ENCODE data around the gene ENOPH1.
"Not testable (repeated sequence)": the region's sequence is repeated elsewhere in the genome, so short reads cannot be mapped to it uniquely, and the experiment has no call there.

Gene ENOPH1

DNA sequence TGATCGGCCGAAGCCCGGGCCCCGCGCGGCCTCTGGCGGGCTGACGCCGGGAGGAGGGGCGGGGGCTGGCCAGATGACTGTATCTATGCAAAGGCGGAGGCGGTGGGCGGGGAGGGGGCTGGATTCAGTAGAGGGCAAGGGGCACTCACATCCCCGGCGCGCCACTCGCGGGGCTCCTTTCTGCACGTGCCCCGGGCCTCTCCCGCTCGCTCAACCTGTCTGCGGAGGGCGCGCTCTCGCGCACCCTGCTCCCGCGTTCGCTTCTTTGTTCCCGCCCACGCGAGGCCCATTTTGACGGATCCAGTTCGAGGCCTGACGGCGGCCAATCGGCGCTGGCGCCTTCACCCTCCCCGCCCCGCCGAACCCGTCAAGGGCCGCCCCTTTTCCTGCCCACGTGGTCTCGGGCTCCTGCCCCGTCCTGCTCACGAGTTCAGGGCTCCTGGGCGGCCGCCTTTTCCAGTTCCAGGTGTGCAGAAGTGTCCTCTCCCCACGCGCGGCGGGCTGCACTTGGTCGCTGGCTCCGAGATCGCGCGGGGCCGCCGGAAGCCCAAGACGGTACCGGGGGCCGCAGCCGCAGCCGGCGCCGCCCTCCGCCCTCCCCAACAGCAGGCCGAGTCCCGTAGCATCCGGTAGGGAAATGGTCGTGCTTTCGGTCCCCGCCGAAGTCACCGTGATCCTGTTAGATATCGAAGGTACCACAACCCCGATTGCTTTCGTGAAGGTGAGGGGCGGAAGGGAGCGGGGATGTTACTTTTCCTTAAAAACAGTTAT lies at the start of gene ENOPH1, which contains the start of gene HNRNPDL:
Gene ENOPH1 (plus strand): TSS at position 398 of the 771 bp plus-strand sequence. CDS start 240 bp downstream, at position 638.
Gene HNRNPDL (minus strand): TSS at position 270 of the 771 bp plus-strand sequence. CDS start 772 bp downstream, outside the sequence.
- peak; percentile 97 for DNase-seq (ENCODE audit: low read depth)

DNA sequence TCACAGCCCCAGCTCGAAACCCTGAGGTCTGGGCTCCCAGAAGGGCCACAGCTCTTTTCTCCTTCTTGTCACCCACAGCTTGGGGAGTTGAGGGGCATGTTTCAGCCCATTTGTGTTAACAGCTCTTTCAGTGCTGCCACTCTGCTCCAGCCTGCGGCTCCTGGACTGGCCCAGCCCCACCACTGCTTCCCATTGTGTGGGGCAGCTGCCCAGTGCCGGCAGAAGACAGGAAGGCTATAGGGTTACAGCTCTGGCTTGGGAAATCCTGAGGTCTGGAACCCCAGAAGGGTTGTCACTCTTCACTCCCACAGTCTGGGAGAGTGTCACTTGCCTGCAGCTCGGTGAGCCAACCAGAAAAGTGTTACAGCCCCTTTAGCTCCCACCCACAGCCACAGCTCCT lies 49.6 kb upstream of the ENOPH1 start:
- DNase-seq (ENCODE audit: low read depth): no peak

DNA sequence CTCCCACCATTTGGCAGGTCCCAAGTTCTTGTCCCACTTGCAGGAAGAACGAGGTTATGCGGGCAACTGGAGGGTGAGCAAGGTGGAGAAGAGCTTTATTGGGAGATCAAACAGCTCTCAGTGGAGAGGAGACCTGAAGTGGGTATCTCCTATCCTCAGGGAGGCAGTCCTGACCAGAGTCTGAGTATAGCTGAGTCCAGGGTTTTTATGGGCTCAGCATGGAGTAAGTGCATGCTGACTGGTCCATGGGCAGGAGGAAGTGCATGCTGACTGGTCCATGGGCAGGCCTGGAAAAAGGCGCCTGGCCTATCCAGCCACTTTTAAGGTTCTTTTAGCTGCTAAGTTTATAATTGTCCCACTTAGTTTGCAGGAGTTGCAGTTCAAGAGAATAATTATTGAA lies 49.2 kb upstream of the ENOPH1 start:
- DNase-seq (ENCODE audit: low read depth): no peak

DNA sequence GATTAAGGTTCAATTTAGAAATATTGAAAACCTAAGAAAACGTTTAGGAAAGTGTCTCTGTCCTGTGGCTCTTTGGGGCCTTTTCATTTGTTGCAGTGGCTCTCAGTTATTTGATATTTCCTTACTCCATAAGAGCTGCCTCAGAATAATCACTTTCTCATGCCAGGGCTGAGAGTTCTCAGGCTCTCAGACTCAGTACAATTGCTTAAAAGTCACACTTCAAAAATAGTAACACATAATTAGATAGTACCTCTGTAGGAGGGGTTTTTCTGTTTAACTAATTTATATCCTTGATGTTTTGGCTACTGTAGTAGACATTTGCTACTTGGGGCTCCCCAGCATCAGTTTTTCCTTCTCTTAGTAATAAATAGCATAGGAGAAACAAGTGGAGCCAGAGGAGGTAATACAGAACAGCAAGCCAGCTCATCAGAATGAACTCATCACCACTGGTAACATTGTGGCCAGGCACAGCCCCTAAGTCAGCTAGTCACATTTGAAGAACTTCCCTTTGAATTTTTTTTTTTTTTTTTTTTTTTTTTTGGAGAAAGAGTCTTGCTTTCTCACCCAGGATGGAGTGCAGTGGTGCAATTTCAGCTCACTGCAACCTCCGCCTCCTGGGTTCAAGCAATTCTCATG lies 48.6 kb upstream of the ENOPH1 start:
- no peak for DNase-seq (ENCODE audit: low read depth)

DNA sequence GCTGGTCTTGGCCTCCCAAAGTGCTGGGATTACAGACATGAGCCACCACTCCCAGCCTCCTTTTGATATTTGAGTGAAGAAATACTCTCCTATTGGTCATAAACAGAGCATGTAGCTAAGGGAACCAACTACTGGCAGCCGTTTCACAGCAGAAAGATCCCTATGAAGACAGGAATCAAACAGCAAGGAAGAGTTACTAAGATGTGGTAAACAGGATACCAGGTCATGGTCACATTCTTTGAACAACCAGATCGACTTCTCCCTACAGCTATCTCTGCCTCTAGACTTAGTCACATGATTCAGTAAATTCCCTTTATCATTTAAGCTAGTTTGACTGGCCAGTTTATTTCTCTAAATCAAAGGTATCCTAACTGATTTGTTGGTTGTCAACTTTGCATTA lies 47.6 kb upstream of the ENOPH1 start:
- no peak for DNase-seq (ENCODE audit: low read depth)

DNA sequence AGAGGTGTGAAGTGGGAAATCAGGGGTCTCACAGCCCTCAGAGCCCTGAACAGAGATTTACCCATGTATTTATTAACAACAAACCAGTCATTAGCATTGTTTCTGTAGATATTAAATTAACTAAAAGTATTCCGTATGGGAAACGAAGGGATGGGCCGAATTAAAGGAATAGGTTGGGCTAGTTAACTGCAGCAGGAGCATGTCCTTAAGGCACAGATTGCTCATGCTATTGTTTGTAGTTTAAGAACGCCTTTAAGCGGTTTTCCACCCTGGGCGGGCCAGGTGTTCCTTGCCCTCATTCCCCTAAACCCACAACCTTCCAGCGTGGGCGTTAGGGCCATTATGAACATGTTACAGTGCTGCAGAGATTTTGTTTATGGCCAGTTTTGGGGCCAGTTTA lies 44.1 kb upstream of the ENOPH1 start:
- DNase-seq (ENCODE audit: low read depth): not testable (repeated sequence)

DNA sequence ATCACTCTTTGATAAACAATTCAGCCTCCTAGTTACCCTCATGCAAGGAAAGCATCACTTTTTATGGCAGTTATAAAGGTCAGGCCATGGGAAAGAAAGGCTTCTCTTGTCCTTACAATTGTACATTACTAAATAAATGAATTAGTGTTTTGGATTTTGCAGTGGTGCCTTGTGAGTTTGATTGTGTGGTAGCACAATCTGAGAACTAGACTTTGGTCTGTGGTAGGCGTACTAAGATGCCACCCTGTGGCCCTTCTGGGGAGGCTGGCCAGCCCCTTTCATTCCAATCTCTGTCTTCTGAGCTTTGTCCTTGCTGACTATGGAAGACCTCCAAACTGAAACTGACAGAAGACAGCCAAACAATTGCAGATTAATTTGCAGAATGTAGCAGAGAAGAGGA lies 42.0 kb upstream of the ENOPH1 start:
- DNase-seq (ENCODE audit: low read depth): no peak

DNA sequence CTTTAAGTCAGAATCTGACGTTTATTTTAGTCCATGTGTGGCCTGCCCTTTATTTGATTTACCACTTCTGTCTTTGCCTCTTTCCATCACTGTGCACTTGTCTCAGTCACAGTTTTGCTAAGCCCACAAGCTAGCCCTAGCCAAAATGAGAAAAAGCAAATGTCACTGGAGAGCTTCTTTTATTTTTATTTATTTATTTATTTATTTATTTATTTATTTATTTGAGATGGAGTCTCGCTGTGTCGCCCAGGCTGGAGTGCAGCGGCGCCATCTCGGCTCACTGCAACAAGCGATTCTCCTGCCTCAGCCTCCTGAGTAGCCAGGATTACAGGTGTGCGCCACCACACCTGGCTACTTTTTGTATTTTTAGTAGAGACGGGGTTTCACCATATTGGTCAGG lies 40.3 kb upstream of the ENOPH1 start:
- not testable (repeated sequence) for DNase-seq (ENCODE audit: low read depth)

DNA sequence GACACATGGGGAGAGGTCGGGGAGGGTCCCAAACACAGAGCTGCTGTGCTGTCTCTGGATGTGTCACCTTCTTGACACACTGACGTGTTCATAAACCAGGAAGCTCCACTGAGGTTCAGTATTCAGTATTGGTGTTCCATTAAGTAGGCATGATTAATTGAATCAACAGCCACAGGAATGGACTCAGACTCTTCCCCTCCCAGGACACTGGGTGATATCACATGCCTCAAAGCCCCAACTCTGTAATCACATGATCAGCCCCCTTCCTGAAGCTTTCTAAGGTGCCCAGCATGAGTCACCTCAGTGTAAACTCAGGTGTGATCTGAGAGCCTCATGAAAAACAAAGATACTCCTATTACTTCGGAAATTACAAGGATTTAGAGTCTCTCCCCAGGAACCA lies 35.5 kb upstream of the ENOPH1 start:
- DNase-seq (ENCODE audit: low read depth): no peak

DNA sequence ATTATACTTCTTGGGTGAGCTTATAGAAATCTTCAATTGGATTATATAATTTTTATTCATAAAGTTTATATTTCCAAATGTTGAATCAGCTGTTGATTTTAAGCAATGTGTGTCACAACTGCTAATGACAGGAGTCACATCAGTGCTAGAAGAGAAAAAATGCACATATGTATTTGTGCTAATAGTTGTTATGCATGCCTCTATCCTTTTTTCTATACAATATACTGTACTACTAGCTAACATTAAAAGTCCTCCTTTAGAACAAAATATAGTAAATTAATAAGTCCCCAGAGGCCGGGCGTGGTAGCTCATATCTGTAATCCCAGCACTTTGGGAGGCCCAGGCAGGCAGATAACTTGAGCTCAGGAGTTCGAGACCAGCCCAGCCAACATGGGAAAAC lies 32.9 kb upstream of the ENOPH1 start:
- DNase-seq (ENCODE audit: low read depth): no peak

DNA sequence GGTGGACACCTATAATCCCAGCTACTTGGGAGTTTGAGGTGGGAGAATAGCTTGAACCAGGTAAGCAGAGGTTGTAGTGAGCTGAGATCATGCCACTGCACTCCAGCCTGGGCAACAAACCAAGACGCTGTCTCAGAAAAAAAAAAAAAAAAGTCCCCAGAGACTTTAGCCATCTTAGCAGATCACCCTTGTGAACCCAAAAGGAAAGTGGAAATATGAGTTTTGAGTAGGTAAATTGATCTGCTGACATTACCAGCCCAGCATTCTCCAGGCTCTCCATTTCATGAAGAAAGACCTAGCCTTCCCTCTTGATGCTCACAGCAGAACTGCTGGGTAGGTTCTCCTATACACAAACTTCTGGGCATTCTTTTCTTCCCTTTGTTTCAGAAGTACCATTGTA lies 32.1 kb upstream of the ENOPH1 start:
- DNase-seq (ENCODE audit: low read depth): no peak

DNA sequence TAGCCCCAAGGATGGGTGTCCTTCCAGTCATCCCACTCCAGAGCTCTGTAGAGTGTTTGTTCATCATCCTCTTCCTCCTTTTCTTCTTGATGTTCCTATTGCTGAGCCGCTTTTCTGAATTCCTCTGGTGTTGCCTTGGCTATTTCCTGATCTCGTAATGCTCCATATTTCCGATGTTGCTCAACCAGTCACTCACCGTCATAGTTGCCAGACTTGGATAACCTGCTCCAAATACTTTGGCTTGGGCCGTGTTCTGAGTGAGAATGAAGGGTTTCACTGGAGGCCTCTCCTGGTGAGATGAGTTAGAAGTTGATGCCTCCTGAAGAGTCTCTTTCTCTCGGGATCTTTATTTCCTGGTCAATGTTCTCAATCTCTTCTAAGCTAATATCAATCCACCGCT lies 28.8 kb upstream of the ENOPH1 start:
- DNase-seq (ENCODE audit: low read depth): no peak

DNA sequence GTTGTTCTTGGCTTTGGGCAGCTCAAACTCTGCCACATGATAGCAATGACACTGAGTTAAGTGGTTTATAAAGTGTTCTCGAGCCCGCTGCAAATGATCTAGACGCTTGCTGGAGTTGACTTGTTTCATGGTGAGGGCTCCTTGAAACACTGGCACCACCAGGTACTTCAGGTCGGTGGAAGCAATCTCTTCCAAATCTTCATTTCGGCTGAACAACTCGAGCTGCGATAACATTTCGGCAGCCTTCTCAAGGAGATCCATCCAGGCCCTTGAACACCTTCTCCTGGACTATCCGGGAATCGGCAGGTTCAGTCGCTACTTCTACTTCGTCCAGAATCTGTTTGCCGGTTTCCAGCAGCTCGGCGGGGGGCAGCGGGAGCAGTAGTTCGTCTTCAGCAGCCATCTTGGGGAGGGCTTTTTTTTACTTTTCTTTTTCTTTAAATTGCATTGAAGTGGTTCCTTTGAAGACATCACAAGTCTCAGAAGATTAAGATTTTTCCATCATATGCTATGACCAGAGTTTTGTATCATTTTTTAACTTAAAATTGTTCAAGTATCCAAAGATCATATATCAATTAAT lies 28.1 kb upstream of the ENOPH1 start:
- DNase-seq (ENCODE audit: low read depth): no peak

DNA sequence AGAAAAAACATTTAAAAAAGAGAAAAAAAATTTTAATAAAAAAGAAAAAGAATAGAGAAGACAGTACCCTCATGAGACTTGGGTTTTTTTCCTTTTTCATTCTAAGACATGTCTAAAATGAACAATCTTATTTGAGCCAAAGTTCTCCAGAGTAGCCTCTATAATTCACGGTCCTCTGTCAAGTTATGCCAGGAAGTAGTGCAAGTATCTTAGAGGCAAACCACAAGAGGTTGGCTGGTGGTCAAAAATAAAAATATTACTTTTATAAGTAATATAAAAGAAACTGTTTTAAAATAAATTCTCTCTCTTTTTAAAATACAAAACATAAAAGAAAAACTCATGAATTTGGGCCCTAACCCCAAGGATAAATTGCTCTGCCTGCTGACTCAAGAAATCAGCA lies 26.7 kb upstream of the ENOPH1 start:
- DNase-seq (ENCODE audit: low read depth): no peak

DNA sequence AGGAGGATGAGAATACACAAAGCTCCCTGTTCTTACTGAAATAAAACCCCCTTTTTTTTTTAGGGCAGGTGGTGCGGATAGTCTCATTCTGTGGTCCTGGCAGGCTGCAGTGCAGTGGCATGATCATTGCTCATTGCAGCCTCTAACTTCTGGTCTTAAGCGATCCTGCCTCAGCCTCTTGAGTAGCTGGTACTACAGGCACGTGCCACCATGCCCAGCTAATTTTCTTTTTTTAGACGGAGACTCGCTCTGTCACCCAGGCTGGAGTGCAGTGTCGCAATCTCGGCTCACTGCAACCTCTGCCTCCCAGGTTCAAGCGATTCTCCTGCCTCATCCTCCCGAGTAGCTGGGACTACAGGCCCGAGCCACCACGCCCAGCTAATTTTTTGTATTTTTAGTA lies 15.3 kb upstream of the ENOPH1 start:
- not testable (repeated sequence) for DNase-seq (ENCODE audit: low read depth)

DNA sequence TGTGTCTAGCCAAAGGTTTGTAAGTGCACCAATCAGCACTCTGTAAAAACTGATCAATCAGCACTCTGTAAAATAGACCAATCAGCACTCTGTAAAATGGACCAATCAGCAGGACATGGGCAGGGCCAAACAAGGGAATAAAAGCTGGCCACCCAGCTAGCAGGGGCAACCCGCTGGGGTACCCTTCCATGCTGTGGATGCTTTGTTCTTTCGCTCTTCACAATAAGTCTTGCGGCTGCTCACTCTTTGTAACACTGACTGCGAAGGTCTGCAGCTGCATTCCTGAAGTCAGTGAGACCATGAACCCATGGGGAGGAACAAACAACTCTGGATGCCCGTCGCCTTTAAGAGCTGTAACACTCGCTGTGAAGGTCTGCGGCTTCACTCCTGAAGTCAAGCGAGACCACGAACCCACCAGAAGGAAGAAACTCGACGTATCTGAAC lies 14.4 kb upstream of the ENOPH1 start:
- DNase-seq (ENCODE audit: low read depth): no peak

DNA sequence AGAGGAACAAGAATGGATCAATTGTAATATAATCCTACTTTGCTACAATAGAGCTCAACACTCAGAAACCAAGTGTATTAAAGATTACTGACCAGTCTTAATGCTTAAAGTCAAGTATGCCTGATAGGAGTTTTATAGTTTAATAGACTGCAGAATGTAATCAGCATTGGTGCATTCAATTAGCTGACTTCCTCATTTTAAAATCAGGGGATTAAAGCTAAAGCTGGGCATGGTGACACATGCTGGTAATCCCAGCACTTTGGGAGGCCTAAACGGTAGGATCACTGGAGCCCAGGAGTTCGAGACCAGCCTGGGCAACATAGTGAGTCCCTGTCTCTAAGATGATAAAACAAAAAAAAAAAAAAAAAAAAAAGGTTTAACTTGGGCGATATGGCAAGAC lies 10.9 kb upstream of the ENOPH1 start:
- no peak for DNase-seq (ENCODE audit: low read depth)

DNA sequence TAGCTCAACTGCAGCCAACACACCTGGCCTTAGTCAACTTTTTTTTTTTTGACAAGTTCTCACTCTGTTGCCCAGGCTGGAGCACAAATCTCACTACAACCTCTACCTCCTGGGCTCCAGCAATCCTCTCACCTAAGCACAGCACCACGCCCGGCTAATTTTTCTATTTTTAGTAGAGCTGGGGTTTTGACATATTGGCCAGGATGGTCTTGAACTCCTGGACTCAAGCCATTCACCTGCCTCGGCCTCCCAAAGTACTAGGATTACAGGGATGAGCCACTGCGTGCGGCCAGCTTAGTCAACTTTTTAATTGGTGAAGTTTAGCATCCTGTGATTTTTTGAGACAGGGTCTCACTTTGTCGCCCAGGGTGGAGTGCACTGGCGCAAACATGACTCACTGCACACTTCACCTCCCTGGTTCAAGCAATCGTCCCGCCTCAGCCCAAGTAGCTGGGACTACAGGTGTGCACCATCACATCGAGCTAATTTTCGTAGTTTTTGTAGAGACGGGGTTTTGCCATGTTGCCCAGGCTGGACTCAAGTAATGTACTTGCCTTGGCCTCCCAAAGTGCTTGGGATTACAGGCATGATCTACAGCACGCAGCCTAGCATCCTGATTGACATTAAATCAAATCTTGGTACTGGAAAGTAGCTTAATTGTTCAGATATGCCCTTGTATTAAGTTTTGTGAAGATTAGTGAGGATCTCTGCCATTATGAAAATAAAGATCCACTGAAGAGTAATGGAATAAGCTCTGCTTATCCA lies 8.4 kb upstream of the ENOPH1 start:
- no peak for DNase-seq (ENCODE audit: low read depth)

DNA sequence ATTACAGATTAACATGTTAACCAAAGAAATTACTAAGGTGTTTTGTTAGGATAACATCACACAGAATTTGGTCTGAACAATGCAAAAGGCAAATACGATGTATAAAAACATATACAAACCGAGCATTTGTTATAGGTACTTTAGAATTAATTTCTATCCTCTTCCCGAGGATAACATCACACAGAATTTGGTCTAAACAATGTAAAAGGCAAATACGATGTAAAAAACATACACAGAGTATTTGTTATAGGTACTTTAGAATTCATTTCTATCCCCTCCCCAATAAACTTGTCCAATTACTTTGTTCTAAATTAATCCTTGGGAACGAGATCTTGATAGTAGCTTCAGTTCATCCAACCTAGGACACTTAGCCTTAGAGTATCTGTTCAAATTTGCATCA lies 7.8 kb upstream of the ENOPH1 start:
- DNase-seq (ENCODE audit: low read depth): no peak

DNA sequence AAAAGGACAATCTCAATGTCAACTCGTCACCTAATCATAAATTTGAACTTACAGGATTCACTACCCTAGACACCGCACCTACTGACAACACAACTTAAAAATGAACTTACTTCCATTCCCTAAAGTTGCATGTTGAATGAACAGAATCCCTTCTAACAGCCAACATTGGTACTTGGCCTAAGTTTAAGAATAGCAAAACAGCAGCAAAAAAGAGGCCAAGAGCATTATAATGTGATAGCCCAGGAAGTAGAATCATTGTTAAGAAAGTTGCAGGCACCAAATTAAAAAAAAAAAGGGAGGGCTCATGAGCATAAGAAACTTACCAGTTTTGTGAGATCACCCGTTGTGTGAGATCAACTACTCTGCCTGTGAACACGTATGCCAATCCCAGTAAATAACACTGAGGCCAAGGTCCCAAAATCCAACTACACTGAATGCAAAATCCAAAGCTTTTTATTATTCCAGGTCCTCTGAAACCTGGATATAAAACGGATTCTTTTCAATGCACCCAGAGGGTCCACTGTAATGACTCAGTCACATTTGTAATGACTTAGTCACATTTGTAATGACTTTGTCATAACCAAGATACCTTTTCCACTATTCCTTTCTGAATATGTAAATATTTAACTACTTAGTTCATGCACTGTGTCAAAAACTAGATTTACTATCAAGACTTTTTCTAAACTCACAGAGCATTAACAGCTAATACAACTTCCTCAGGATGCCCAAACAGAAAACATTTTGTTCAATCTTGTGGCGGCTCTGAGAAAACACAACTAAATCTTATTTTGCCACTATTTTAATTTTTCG lies 6.9 kb upstream of the ENOPH1 start:
- no peak for DNase-seq (ENCODE audit: low read depth)

DNA sequence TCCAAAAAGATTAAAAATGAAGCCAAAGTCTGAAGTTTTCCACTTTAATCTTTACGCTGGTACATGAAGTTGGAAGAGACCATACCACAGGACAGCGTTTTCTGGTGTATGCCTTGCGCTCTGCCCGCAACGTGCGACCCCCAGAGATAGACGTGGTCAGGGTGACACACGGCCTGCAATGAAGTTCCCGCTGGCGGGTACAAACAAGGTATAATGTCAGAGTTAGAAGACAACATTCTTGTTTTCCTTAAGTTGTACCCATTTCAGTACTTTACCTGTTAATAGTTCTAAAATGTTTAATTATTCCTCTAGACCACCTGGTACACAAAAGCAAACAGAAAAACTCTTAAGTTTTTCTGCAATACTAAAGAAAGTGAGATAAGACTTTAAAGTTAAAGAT lies 4.9 kb upstream of the ENOPH1 start:
- no peak for DNase-seq (ENCODE audit: low read depth)

DNA sequence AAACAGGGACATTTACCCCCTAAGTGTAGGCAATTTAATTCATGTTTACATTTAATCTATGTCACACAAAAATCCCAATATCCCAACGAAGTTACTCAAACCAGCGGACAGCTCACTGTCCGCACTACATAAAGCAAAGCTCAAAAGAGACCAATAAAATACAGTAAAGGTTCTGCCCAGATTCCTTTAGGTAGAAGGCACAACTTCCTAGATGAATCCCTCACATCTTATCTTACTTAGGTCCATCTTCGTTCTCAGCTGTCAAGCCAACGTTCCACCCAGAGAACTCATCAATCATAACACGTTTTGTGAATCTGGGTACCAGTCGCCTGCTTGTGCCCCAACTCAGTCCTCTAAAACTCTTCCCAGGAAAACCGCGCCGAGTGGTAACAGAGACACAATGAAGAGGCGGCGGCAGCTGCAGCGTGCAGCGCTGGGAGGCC lies 1.8 kb upstream of the ENOPH1 start:
- no peak for DNase-seq (ENCODE audit: low read depth)
